ENCODE measurements around the gene SMAD3. TPM values are rescaled to one million over a fixed set of nuclear protein-coding genes. Genes with fewer than 3 reads are reported as not detected.

SMAD3 gene
- total and polyA plus RNA-seq, 4 donors = 4.0 to 12.2 (median 5.5) TPM

DNA sequence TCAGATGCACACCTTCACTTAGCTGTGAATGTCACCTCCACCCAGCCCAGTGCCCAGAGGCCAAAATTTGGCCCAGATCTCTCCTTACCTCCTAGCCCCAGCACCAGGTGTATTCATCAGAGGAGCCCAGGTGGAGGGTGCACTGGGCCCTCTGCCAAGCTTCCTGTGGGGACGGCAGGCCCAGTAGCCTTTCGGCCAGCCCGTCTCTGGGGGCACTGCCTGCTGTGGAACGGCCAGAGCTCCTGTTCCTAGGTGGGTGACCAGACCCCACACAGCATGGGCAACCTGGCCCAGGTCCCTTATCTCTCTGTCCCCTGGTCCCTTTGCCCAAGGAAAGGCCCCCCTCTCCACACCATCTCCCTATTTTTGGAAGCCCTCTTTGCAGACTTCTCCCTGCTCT, 121.3 kb downstream of the SMAD3 start:
- Histone ChIP-seq H3K36me3 (ENCODE audit: control insufficient read depth in 4 of 4, insufficient read depth in 3 of 4, low read depth in 1 of 4, low read length in 3 of 4) (peaks cover 5 to 60% (median 35%) of the 10 kb centered on the region in 4 donors), H3K4me1 (ENCODE audit: control insufficient read depth in 4 of 4, insufficient read depth in 4 of 4, low read length in 3 of 4) (no peaks in the 10 kb centered on the region), H3K4me3 (ENCODE audit: low read depth in 1 of 3, low read length in 3 of 3) (no peak overlapping the region), H3K9ac (ENCODE audit: low read depth in 1 of 2, low read length in 2 of 2) (no peak overlapping the region), H3K9me3 (ENCODE audit: control insufficient read depth in 4 of 4, low read length in 3 of 4) (no peaks in the 10 kb centered on the region), H3K27me3 (ENCODE audit: control insufficient read depth in 4 of 4, insufficient read depth in 4 of 4, low read length in 3 of 4) (no peaks in the 10 kb centered on the region), H3K27ac (ENCODE audit: low read depth in 1 of 2, low read length in 2 of 2) (no peak overlapping the region)
- TF ChIP-seq YY1 (IDR thresholded peaks at IDR 0.05) = no peak
- TF ChIP-seq NR2F2 (IDR thresholded peaks at IDR 0.05) = no peak
- no peak for TF ChIP-seq FOXA2 (IDR thresholded peaks at IDR 0.05)
- no peak for TF ChIP-seq SP1 (IDR thresholded peaks at IDR 0.05)
- TF ChIP-seq EGR1 (IDR thresholded peaks at IDR 0.05; ENCODE audit: low read depth in 2 of 2) = no peak
- TF ChIP-seq HNF4G (IDR thresholded peaks at IDR 0.05) = no peak
- TF ChIP-seq, protein P1, sequence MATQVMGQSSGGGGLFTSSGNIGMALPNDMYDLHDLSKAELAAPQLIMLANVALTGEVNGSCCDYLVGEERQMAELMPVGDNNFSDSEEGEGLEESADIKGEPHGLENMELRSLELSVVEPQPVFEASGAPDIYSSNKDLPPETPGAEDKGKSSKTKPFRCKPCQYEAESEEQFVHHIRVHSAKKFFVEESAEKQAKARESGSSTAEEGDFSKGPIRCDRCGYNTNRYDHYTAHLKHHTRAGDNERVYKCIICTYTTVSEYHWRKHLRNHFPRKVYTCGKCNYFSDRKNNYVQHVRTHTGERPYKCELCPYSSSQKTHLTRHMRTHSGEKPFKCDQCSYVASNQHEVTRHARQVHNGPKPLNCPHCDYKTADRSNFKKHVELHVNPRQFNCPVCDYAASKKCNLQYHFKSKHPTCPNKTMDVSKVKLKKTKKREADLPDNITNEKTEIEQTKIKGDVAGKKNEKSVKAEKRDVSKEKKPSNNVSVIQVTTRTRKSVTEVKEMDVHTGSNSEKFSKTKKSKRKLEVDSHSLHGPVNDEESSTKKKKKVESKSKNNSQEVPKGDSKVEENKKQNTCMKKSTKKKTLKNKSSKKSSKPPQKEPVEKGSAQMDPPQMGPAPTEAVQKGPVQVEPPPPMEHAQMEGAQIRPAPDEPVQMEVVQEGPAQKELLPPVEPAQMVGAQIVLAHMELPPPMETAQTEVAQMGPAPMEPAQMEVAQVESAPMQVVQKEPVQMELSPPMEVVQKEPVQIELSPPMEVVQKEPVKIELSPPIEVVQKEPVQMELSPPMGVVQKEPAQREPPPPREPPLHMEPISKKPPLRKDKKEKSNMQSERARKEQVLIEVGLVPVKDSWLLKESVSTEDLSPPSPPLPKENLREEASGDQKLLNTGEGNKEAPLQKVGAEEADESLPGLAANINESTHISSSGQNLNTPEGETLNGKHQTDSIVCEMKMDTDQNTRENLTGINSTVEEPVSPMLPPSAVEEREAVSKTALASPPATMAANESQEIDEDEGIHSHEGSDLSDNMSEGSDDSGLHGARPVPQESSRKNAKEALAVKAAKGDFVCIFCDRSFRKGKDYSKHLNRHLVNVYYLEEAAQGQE (IDR thresholded peaks at IDR 0.05) = no peak
- TF ChIP-seq RAD21 (IDR thresholded peaks at IDR 0.05) = no peak
- TF ChIP-seq HNF4A (conservative IDR thresholded peaks at IDR 0.05) = no peak
- no peak for TF ChIP-seq FOXA1 (IDR thresholded peaks at IDR 0.05)
- TF ChIP-seq RXRA (IDR thresholded peaks at IDR 0.05) = no peak
- TF ChIP-seq JUND (IDR thresholded peaks at IDR 0.05) = no peak
- 93% methylated on average over 4 of the region's 4 CpGs for whole genome bisulfite sequencing
- no peak for DNase-seq (ENCODE audit: low spot score)

DNA sequence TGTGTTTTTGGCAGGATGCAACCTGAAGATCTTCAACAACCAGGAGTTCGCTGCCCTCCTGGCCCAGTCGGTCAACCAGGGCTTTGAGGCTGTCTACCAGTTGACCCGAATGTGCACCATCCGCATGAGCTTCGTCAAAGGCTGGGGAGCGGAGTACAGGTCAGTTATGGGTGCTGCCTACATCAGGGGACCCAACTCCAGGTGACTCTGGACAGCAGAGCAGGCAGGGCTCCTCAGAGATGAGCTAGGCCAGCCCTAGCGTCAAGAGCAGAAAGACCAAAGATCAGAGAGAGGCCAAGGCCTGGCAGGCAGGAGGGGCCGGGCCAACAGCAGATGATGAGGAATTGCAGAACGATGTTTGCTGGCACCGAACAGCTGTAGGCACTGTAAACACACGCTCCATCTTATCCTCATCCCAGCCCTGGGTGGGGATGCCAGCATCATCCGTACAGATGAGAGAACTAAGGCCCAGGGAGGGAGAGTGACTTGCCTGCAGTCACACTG, 122.0 kb downstream of the SMAD3 start:
- TF ChIP-seq FOXA1 (IDR thresholded peaks at IDR 0.05) (no peak), SP1 (IDR thresholded peaks at IDR 0.05) (no peak), NR2F2 (IDR thresholded peaks at IDR 0.05) (no peak), RXRA (IDR thresholded peaks at IDR 0.05) (no peak), HNF4G (IDR thresholded peaks at IDR 0.05) (no peak), GABPA (IDR thresholded peaks at IDR 0.05 in 1 of 2, conservative IDR thresholded peaks at IDR 0.05 in 1 of 2) (no peak), JUND (IDR thresholded peaks at IDR 0.05) (no peak), TAF1 (conservative IDR thresholded peaks at IDR 0.05) (no peak), RAD21 (IDR thresholded peaks at IDR 0.05) (no peak), EGR1 (IDR thresholded peaks at IDR 0.05; ENCODE audit: low read depth in 2 of 2) (no peak), FOXA2 (IDR thresholded peaks at IDR 0.05) (no peak), HNF4A (conservative IDR thresholded peaks at IDR 0.05) (no peak), YY1 (IDR thresholded peaks at IDR 0.05) (no peak)
- TF ChIP-seq, protein P2, sequence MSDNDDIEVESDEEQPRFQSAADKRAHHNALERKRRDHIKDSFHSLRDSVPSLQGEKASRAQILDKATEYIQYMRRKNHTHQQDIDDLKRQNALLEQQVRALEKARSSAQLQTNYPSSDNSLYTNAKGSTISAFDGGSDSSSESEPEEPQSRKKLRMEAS (IDR thresholded peaks at IDR 0.05) = no peak
- TF ChIP-seq, protein P1 (IDR thresholded peaks at IDR 0.05) = no peak
- TF ChIP-seq, protein P3, sequence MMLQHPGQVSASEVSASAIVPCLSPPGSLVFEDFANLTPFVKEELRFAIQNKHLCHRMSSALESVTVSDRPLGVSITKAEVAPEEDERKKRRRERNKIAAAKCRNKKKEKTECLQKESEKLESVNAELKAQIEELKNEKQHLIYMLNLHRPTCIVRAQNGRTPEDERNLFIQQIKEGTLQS (IDR thresholded peaks at IDR 0.05) = no peak
- TF ChIP-seq, protein P4, sequence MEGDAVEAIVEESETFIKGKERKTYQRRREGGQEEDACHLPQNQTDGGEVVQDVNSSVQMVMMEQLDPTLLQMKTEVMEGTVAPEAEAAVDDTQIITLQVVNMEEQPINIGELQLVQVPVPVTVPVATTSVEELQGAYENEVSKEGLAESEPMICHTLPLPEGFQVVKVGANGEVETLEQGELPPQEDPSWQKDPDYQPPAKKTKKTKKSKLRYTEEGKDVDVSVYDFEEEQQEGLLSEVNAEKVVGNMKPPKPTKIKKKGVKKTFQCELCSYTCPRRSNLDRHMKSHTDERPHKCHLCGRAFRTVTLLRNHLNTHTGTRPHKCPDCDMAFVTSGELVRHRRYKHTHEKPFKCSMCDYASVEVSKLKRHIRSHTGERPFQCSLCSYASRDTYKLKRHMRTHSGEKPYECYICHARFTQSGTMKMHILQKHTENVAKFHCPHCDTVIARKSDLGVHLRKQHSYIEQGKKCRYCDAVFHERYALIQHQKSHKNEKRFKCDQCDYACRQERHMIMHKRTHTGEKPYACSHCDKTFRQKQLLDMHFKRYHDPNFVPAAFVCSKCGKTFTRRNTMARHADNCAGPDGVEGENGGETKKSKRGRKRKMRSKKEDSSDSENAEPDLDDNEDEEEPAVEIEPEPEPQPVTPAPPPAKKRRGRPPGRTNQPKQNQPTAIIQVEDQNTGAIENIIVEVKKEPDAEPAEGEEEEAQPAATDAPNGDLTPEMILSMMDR (IDR thresholded peaks at IDR 0.05; ENCODE audit: low read depth, low read length, missing input control) = no peak
- TF ChIP-seq, protein P5, sequence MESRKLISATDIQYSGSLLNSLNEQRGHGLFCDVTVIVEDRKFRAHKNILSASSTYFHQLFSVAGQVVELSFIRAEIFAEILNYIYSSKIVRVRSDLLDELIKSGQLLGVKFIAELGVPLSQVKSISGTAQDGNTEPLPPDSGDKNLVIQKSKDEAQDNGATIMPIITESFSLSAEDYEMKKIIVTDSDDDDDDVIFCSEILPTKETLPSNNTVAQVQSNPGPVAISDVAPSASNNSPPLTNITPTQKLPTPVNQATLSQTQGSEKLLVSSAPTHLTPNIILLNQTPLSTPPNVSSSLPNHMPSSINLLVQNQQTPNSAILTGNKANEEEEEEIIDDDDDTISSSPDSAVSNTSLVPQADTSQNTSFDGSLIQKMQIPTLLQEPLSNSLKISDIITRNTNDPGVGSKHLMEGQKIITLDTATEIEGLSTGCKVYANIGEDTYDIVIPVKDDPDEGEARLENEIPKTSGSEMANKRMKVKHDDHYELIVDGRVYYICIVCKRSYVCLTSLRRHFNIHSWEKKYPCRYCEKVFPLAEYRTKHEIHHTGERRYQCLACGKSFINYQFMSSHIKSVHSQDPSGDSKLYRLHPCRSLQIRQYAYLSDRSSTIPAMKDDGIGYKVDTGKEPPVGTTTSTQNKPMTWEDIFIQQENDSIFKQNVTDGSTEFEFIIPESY (IDR thresholded peaks at IDR 0.05) = no peak
- H3K4me1 ChIP-seq (ENCODE audit: control insufficient read depth in 4 of 4, insufficient read depth in 4 of 4, low read length in 3 of 4) = no peaks in the 10 kb centered on the region

More for the DNA sequence above, 122.0 kb downstream of the SMAD3 start:
- WGBS = 93% methylated on average over 12 of the region's 12 CpGs
- Histone ChIP-seq H3K9me3 (ENCODE audit: control insufficient read depth in 4 of 4, low read length in 3 of 4) (no peaks in the 10 kb centered on the region), H3K36me3 (ENCODE audit: control insufficient read depth in 4 of 4, insufficient read depth in 3 of 4, low read depth in 1 of 4, low read length in 3 of 4) (peaks cover 5 to 63% (median 38%) of the 10 kb centered on the region in 4 donors), H3K27ac (ENCODE audit: low read depth in 1 of 2, low read length in 2 of 2) (no peak overlapping the region), H3K4me3 (ENCODE audit: low read depth in 1 of 3, low read length in 3 of 3) (no peak overlapping the region), H3K27me3 (ENCODE audit: control insufficient read depth in 4 of 4, insufficient read depth in 4 of 4, low read length in 3 of 4) (no peaks in the 10 kb centered on the region), H3K9ac (ENCODE audit: low read depth in 1 of 2, low read length in 2 of 2) (no peak overlapping the region)
- DNase-seq (ENCODE audit: low spot score) = no peak

Measured in liver (tissue), 9 donors.